HCT116 (cell line): ENCODE measurements around the gene EPHA8. TPM values are rescaled to one million over a fixed set of nuclear protein-coding genes. Genes with fewer than 3 reads are reported as not detected.
A peak's percentile ranks its signal among the peaks of the same experiment; 100 is the strongest.

Experiments
- ATAC-seq: fragments of 200-7000 bp; cut with Tn5 transposase; 2 replicates; pipeline ENCODE4 v1.9.1; 2020; ENCODE audit warnings: mild to moderate bottlenecking, moderate library complexity
- BruUV-seq: library from RNA; stranded (reverse); fragments of 400-500 nt; replicated peaks from 2 replicates; lab custom pipeline; 2021; lab: Mats Ljungman, UMichigan
- CTCF ChIA-PET: fragments of 300-600 bp; sonication (Branson Sonifier 250); formaldehyde crosslinking; loops from one replicate; lab custom pipeline; 2021; ENCODE audit warnings: antibody characterized with exemption; lab: Charles Lee
- POLR2A ChIA-PET: fragments of 300-600, 350-600 bp; sonication (Branson Sonifier 250); formaldehyde crosslinking; loops from one replicate; lab custom pipeline; 2021; ENCODE audit warnings: antibody characterized with exemption; lab: Charles Lee
- RAD21 ChIA-PET, 2 experiments: fragments of 300-600 bp; sonication (Branson Sonifier 250); formaldehyde crosslinking; loops; one replicate each; lab custom pipeline; 2023; ENCODE audit warnings: low total read pairs in 2 of 2; ENCODE audit not compliant: uncharacterized antibody in 2 of 2, unreplicated experiment in 2 of 2, low non-redundant PET in 1 of 2; lab: Charles Lee
- DNase-seq: peaks from one replicate; pipeline ENCODE4 v3.0.0-alpha.2; 2010; ENCODE audit warnings: low read depth, low spot score
- H2AFZ ChIP-seq: fragments of 200-600 bp; shearing (Covaris generic), sonication (generic); 2 replicates; pipeline ENCODE4 v1.6.1; 2017; ENCODE audit warnings: low read depth, mixed run types, mixed read lengths, antibody characterized with exemption, low read length; ENCODE audit not compliant: poor library complexity, severe bottlenecking
- H3K27ac ChIP-seq: 2 replicates; pipeline ENCODE4 v1.5.1; 2012; ENCODE audit warnings: low read depth, low read length
- H3K27me3 ChIP-seq: fragments of 200-600 bp; sonication (generic); 2 replicates; pipeline ENCODE4 v1.6.1; 2016; ENCODE audit warnings: mixed run types, low read length, mixed read lengths; ENCODE audit not compliant: insufficient read depth
- H3K36me3 ChIP-seq, 2 experiments: fragments of 200-500 bp in 1 of 2; fragments of 200-600 bp in 1 of 2; sonication (Bioruptor generic) in 1 of 2; sonication (generic) in 1 of 2; 2 replicates each; pipeline versions ENCODE4 v1.5.1 to v1.6.1; 2014 to 2016; ENCODE audit warnings: low read length in 2 of 2, inconsistent platforms in 1 of 2, mixed read lengths in 1 of 2, mixed run types in 1 of 2; ENCODE audit not compliant: insufficient read depth in 2 of 2, control insufficient read depth in 1 of 2
- H3K4me1 ChIP-seq, 2 experiments: fragments of 200-600 bp in 1 of 2; sonication (generic) in 1 of 2; 2 replicates each; pipeline versions ENCODE4 v1.5.1 to v1.6.1; 2012 to 2017; ENCODE audit warnings: low read length in 2 of 2, inconsistent platforms in 1 of 2, mild to moderate bottlenecking in 1 of 2, mixed read lengths in 1 of 2, mixed run types in 1 of 2, moderate library complexity in 1 of 2; ENCODE audit not compliant: insufficient read depth in 2 of 2, control insufficient read depth in 1 of 2
- H3K4me2 ChIP-seq: fragments of 200-600 bp; sonication (generic); 2 replicates; pipeline ENCODE4 v1.6.1; 2017; ENCODE audit warnings: mixed run types, low read length, mixed read lengths
- H3K4me3 ChIP-seq, 2 experiments: fragments of 200-600 bp in 1 of 2; sonication (generic) in 1 of 2; replicated peaks in 1 of 2; 2 replicates each; pipeline ENCODE4 v1.5.1; 2011 to 2016; ENCODE audit warnings: low read length in 2 of 2, control low read depth in 1 of 2, low read depth in 1 of 2, mild to moderate bottlenecking in 1 of 2, mixed read lengths in 1 of 2, mixed run types in 1 of 2
- H3K79me2 ChIP-seq: fragments of 200-600 bp; sonication (generic); 2 replicates; pipeline ENCODE4 v1.6.1; 2017; ENCODE audit warnings: mild to moderate bottlenecking, mixed run types, low read length, moderate library complexity, mixed read lengths; ENCODE audit not compliant: insufficient read depth
- H3K9ac ChIP-seq: fragments of 200-600 bp; sonication (generic); 2 replicates; pipeline ENCODE4 v1.6.1; 2016; ENCODE audit warnings: low read length, mixed read lengths
- H3K9me2 ChIP-seq: fragments of 200-600 bp; sonication (generic), shearing (Covaris generic); 2 replicates; pipeline ENCODE4 v1.6.1; 2017; ENCODE audit warnings: mixed run types, mild to moderate bottlenecking, moderate library complexity; ENCODE audit not compliant: insufficient read depth
- H3K9me3 ChIP-seq, 2 experiments: fragments of 200-500 bp in 1 of 2; fragments of 200-600 bp in 1 of 2; sonication (Bioruptor generic) in 1 of 2; sonication (generic) in 1 of 2; 2 replicates each; pipeline ENCODE4 v1.6.1; 2014 to 2017; ENCODE audit warnings: low read length in 2 of 2, mixed read lengths in 2 of 2, inconsistent platforms in 1 of 2, low read depth in 1 of 2, mild to moderate bottlenecking in 1 of 2, mixed run types in 1 of 2, moderate library complexity in 1 of 2; ENCODE audit not compliant: control insufficient read depth in 1 of 2, insufficient read depth in 1 of 2
- H4K20me1 ChIP-seq: fragments of 200-600 bp; sonication (generic), shearing (Covaris generic); 2 replicates; pipeline ENCODE4 v1.6.1; 2017; ENCODE audit warnings: mixed run types, mild to moderate bottlenecking, moderate library complexity; ENCODE audit not compliant: insufficient read depth
- CEBPB ChIP-seq: IDR thresholded peaks from 2 replicates; pipeline ENCODE4 v1.6.1; 2012; ENCODE audit warnings: low read depth
- CTCF ChIP-seq, 3 experiments: fragments of 200-600 bp in 1 of 3; sonication (generic) in 1 of 3; IDR thresholded peaks in 2 of 3; conservative IDR thresholded peaks in 1 of 3; 2 replicates each; pipeline ENCODE4 v1.5.1; 2012 to 2017; ENCODE audit warnings: low read depth in 2 of 3, low read length in 2 of 3, antibody characterized with exemption in 1 of 3, borderline replicate concordance in 1 of 3, control low read depth in 1 of 3, mild to moderate bottlenecking in 1 of 3, mixed read lengths in 1 of 3, mixed run types in 1 of 3, moderate library complexity in 1 of 3; ENCODE audit not compliant: insufficient read depth in 1 of 3
- ELF1 ChIP-seq: IDR thresholded peaks from 2 replicates; pipeline ENCODE4 v1.6.1; 2012; ENCODE audit warnings: low read depth, borderline replicate concordance
- EZH2phosphoT487 ChIP-seq: fragments of 200-600 bp; IDR thresholded peaks from 2 replicates; pipeline ENCODE4 v1.6.1; 2018; ENCODE audit warnings: antibody characterized with exemption, borderline replicate concordance
- FOSL1 ChIP-seq: IDR thresholded peaks from 2 replicates; pipeline ENCODE4 v1.6.1; 2012; ENCODE audit warnings: low read depth
- JUND ChIP-seq: IDR thresholded peaks from 2 replicates; pipeline ENCODE4 v1.6.1; 2012
- MAX ChIP-seq: IDR thresholded peaks from 2 replicates; pipeline ENCODE4 v1.6.1; 2012
- POLR2A ChIP-seq: IDR thresholded peaks from 2 replicates; pipeline ENCODE4 v1.7.0; 2011; ENCODE audit warnings: borderline replicate concordance; ENCODE audit not compliant: insufficient read depth, insufficient read length; ENCODE audit errors: extremely low read depth
- POLR2AphosphoS5 ChIP-seq: IDR thresholded peaks from 2 replicates; pipeline ENCODE4 v1.6.1; 2011; ENCODE audit warnings: mild to moderate bottlenecking, low read depth, low read length, moderate library complexity
- RAD21 ChIP-seq: IDR thresholded peaks from 2 replicates; pipeline ENCODE4 v1.6.1; 2012; ENCODE audit warnings: low read depth, mild to moderate bottlenecking
- REST ChIP-seq: IDR thresholded peaks from 2 replicates; pipeline ENCODE4 v1.6.1; 2012; ENCODE audit warnings: low read depth
- SIN3A ChIP-seq: IDR thresholded peaks from 2 replicates; pipeline ENCODE4 v1.6.1; 2012; ENCODE audit warnings: low read depth
- SP1 ChIP-seq: IDR thresholded peaks from 2 replicates; pipeline ENCODE4 v1.6.1; 2012; ENCODE audit warnings: low read depth
- YY1 ChIP-seq: IDR thresholded peaks from 2 replicates; pipeline ENCODE4 v1.6.1; 2011; ENCODE audit warnings: low read length, low read depth, moderate library complexity, mild to moderate bottlenecking; ENCODE audit not compliant: insufficient replicate concordance; ENCODE audit errors: extremely low read depth
- intact Hi-C: fragments of 100-400 bp; cut with micrococcal nuclease; formaldehyde crosslinking; loops from 2 replicates; pipeline ENCODE4 v1.10.0; 2022
- total RNA-seq: library from RNA; stranded (reverse); gene quantifications from one replicate; pipeline ENCODE4 v1.2.1, GENCODE V29; 2021; ENCODE audit not compliant: unreplicated experiment
- TF ChIP-seq, protein P1 (sequence below): IDR thresholded peaks from 2 replicates; pipeline ENCODE4 v1.6.1; 2012

Gene EPHA8
- total RNA-seq, 1 experiment from 2014 or later: 0.30 TPM

GRCh38 chr1:22527122-22527521, 36.2 kb upstream of the EPHA8 start:
- Histone ChIP-seq H3K9me3 (no peaks in the 10 kb centered on the region), H3K27ac (no peak overlapping the region), H3K36me3 (peaks cover 15 to 21% of the 10 kb centered on the region in 2 experiments; a peak in 3 of 4 replicates), H3K9ac (no peak overlapping the region), H3K4me1 (no peaks in the 10 kb centered on the region), H3K4me2 (no peak overlapping the region), H3K27me3 (no peaks in the 10 kb centered on the region), H2AFZ (no peak overlapping the region), H4K20me1 (no peaks in the 10 kb centered on the region), H3K9me2 (no peaks in the 10 kb centered on the region), H3K4me3 (no peak overlapping the region), H3K79me2 (no peaks in the 10 kb centered on the region)
- POLR2A ChIA-PET: no interaction called here
- intact Hi-C loops: loop anchor here (10.0 kb wide), 1 partner anchor 98 kb away; no protein-coding TSS in a partner anchor
- TF ChIP-seq JUND: no peak
- TF ChIP-seq CEBPB: no peak
- no peak for TF ChIP-seq ELF1
- no peak for TF ChIP-seq POLR2AphosphoS5
- TF ChIP-seq, protein P1, sequence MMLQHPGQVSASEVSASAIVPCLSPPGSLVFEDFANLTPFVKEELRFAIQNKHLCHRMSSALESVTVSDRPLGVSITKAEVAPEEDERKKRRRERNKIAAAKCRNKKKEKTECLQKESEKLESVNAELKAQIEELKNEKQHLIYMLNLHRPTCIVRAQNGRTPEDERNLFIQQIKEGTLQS: no peak
- no peak for TF ChIP-seq FOSL1
- TF ChIP-seq CTCF (IDR thresholded peaks at IDR 0.05 in 2 of 3, conservative IDR thresholded peaks at IDR 0.05 in 1 of 3; ENCODE audit: borderline replicate concordance in 1 of 3, insufficient read depth in 1 of 3, low read depth in 2 of 3, low read length in 2 of 3): no peak; a peak in 1 of 6 replicates
- no peak for TF ChIP-seq MAX
- no peak for TF ChIP-seq RAD21
- TF ChIP-seq YY1: no peak
- TF ChIP-seq SIN3A: no peak
- no peak for TF ChIP-seq EZH2phosphoT487
- no peak for TF ChIP-seq SP1
- TF ChIP-seq REST: no peak
- TF ChIP-seq POLR2A: no peak
- CTCF ChIA-PET: no interaction called here
- peak; percentile 54; the same call in 1 of the 2 replicates for ATAC-seq
- RAD21 ChIA-PET: no interaction called here
- no peak for DNase-seq
- no TSS peak for BruUV-seq
